GM12878 (cell line): ENCODE measurements around the gene ERFL. TPM values are rescaled to one million over a fixed set of nuclear protein-coding genes. Genes with fewer than 3 reads are reported as not detected.
A peak's percentile ranks its signal among the peaks of the same experiment; 100 is the strongest.

Experiments
- ASH2L ChIP-seq: fragments of 300-600, 200-600 bp; sonication (generic); IDR thresholded peaks from 2 replicates; pipeline ENCODE4 v1.6.1; 2017; ENCODE audit warnings: low read depth, mild to moderate bottlenecking, borderline replicate concordance
- CBFB ChIP-seq: IDR thresholded peaks from 2 replicates; pipeline ENCODE4 v1.6.1; 2016; ENCODE audit warnings: antibody characterized with exemption, low read depth
- ETV6 ChIP-seq, 2 experiments: fragments of 450-650 bp in 1 of 2; IDR thresholded peaks in 1 of 2; conservative IDR thresholded peaks in 1 of 2; 2 replicates each; pipeline ENCODE4 v1.6.1; 2014; ENCODE audit warnings: antibody characterized with exemption in 1 of 2, borderline replicate concordance in 1 of 2, low read depth in 1 of 2, mild to moderate bottlenecking in 1 of 2, moderate library complexity in 1 of 2
- FOS ChIP-seq: IDR thresholded peaks from 3 replicates; pipeline ENCODE4 v1.6.1; 2011; ENCODE audit warnings: borderline replicate concordance; ENCODE audit not compliant: insufficient read length; ENCODE audit errors: extremely low read depth
- HDGF ChIP-seq: fragments of 450-650 bp; IDR thresholded peaks from 2 replicates; pipeline ENCODE4 v1.6.1; 2016; ENCODE audit warnings: antibody characterized with exemption
- IRF4 ChIP-seq: IDR thresholded peaks from 2 replicates; pipeline ENCODE4 v1.6.1; 2011; ENCODE audit warnings: low read depth, low read length
- LARP7 ChIP-seq: fragments of 450-650 bp; IDR thresholded peaks from 2 replicates; pipeline ENCODE4 v1.6.1; 2017; ENCODE audit warnings: mild to moderate bottlenecking
- MTA3 ChIP-seq: IDR thresholded peaks from 2 replicates; pipeline ENCODE4 v1.6.1; 2012; ENCODE audit warnings: low read length, inconsistent platforms, borderline replicate concordance
- NBN ChIP-seq: fragments of 450-650 bp; IDR thresholded peaks from 2 replicates; pipeline ENCODE4 v1.6.1; 2016
- NFXL1 ChIP-seq: fragments of 450-650 bp; IDR thresholded peaks from 2 replicates; pipeline ENCODE4 v1.6.1; 2017; ENCODE audit warnings: antibody characterized with exemption, mild to moderate bottlenecking, borderline replicate concordance
- NR2F1 ChIP-seq: fragments of 450-650 bp; conservative IDR thresholded peaks from 2 replicates; pipeline ENCODE4 v1.6.1; 2017; ENCODE audit warnings: mild to moderate bottlenecking
- PAX5 ChIP-seq: IDR thresholded peaks from 2 replicates; pipeline ENCODE4 v1.6.1; 2011; ENCODE audit warnings: low read depth, low read length, borderline replicate concordance
- POLR2AphosphoS2 ChIP-seq: IDR thresholded peaks from 2 replicates; pipeline ENCODE4 v1.6.1; 2011; ENCODE audit warnings: low read depth, mild to moderate bottlenecking, low read length, improper control_type of control experiment, moderate library complexity
- SIX5 ChIP-seq: IDR thresholded peaks from 2 replicates; pipeline ENCODE4 v1.6.1; 2011; ENCODE audit warnings: mild to moderate bottlenecking, low read depth, low read length, moderate library complexity; ENCODE audit not compliant: severe bottlenecking
- SMARCA5 ChIP-seq: fragments of 450-650 bp; IDR thresholded peaks from 2 replicates; pipeline ENCODE4 v1.6.1; 2017; ENCODE audit warnings: mild to moderate bottlenecking
- SUZ12 ChIP-seq: fragments of 200-600 bp; sonication (generic); IDR thresholded peaks from one replicate; pipeline ENCODE4 v1.6.1; 2018; ENCODE audit warnings: antibody characterized with exemption, mild to moderate bottlenecking; ENCODE audit not compliant: unreplicated experiment
- TBL1XR1 ChIP-seq: IDR thresholded peaks from 2 replicates; pipeline ENCODE4 v1.6.1; 2012; ENCODE audit warnings: low read depth, low read length, improper control_type of control experiment
- TCF3 ChIP-seq: IDR thresholded peaks from 2 replicates; pipeline ENCODE4 v1.6.1; 2012; ENCODE audit warnings: low read depth, mild to moderate bottlenecking, low read length, borderline replicate concordance; ENCODE audit not compliant: insufficient read depth
- YY1 ChIP-seq: IDR thresholded peaks from 2 replicates; pipeline ENCODE4 v1.6.1; 2011; ENCODE audit warnings: low read depth, mild to moderate bottlenecking, low read length
- ZBED1 ChIP-seq: IDR thresholded peaks from 2 replicates; pipeline ENCODE4 v1.6.1; 2016; ENCODE audit warnings: borderline replicate concordance
- polyA plus RNA-seq, 11 experiments: library from polyadenylated mRNA; depleted of rRNA in 4 of 11; unstranded in 6 of 11; stranded (reverse) in 5 of 11; fragments of >200 nt; fragmentation: Nextera tagmentation in 4 of 11; fragmentation: Illumina TruSeq in 1 of 11; extraction: Ambion mirVana in 4 of 11; extraction: Trizol in 1 of 11; gene quantifications; 1 replicate in 1 of 11; 2 replicates in 10 of 11; pipeline versions ENCODE4 v1.2.1 to v1.2.3, GENCODE V29; 2011 to 2016; ENCODE audit warnings: inconsistent platforms in 2 of 11, missing spikeins in 2 of 11, low read depth in 1 of 11
- total RNA-seq, 4 experiments: library from RNA; depleted of rRNA in 3 of 4; stranded (reverse); fragments of >200 nt in 3 of 4; fragmentation: Illumina TruSeq in 1 of 4; extraction: Trizol in 1 of 4; gene quantifications; 2 replicates each; pipeline versions ENCODE4 v1.2.1 to v1.2.3, GENCODE V29; 2013 to 2021
- TF ChIP-seq, protein P1 (sequence below): IDR thresholded peaks from 2 replicates; pipeline ENCODE4 v1.6.1; 2012; ENCODE audit warnings: improper control_type of control experiment, low read depth, low read length; ENCODE audit not compliant: insufficient replicate concordance
- TF ChIP-seq, protein P2 (sequence below): fragments of 450-650 bp; IDR thresholded peaks from 2 replicates; pipeline ENCODE4 v1.6.1; 2017; ENCODE audit warnings: mild to moderate bottlenecking, moderate library complexity

ERFL gene
- total and polyA plus RNA-seq, 10 of the 15 experiments (the other 5 are each of a cell fraction or from before 2014, with no cell fraction given): 0.04 to 0.10 (median 0.05) TPM; not detected in 7

DNA sequence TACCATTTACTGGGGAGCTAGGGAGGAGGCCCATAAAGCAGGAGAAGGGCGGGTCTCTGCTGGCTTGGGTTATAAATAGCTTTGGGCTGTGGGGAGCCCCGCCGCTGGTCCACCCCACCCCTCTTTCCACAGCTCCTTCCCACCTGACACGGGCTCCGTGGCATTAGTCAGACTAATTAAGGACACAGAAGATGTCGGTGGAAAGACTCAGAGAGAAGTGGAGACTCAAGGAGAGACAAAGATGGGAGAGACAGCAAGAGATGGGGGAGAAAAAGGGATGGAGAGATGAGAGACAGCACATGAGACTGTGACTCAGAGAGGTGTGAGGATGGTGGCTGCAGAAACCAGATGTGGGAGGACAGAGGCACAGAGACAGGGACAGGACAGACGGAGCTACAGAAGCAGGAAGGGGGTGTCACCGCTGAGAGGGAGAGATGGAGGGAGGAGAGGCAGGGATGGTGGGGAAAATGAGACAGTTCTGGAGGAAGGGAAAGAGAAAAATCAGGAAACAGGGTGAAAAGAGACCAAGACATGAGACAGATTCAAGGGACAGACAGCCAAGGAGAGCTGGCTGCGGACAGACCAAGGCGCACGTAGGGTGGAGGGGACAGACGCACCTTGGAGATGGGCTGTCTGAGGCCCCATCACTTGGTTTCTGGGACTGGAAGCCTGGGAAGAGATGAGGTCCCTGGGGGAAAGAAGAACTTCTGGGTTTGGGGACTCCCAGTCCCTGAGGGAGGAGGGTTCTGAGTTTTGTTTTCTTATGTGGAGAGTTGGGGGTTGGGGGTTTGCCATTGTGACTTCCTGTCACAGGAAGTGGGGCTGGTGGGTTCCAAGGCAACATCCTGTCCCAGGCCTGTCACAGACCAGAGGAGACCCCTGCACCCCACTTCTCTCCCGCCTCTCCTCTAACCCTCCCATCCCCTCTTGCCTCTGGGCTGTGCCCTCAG, 41.2 kb downstream of the ERFL start (continued):
- TF ChIP-seq, protein P1, sequence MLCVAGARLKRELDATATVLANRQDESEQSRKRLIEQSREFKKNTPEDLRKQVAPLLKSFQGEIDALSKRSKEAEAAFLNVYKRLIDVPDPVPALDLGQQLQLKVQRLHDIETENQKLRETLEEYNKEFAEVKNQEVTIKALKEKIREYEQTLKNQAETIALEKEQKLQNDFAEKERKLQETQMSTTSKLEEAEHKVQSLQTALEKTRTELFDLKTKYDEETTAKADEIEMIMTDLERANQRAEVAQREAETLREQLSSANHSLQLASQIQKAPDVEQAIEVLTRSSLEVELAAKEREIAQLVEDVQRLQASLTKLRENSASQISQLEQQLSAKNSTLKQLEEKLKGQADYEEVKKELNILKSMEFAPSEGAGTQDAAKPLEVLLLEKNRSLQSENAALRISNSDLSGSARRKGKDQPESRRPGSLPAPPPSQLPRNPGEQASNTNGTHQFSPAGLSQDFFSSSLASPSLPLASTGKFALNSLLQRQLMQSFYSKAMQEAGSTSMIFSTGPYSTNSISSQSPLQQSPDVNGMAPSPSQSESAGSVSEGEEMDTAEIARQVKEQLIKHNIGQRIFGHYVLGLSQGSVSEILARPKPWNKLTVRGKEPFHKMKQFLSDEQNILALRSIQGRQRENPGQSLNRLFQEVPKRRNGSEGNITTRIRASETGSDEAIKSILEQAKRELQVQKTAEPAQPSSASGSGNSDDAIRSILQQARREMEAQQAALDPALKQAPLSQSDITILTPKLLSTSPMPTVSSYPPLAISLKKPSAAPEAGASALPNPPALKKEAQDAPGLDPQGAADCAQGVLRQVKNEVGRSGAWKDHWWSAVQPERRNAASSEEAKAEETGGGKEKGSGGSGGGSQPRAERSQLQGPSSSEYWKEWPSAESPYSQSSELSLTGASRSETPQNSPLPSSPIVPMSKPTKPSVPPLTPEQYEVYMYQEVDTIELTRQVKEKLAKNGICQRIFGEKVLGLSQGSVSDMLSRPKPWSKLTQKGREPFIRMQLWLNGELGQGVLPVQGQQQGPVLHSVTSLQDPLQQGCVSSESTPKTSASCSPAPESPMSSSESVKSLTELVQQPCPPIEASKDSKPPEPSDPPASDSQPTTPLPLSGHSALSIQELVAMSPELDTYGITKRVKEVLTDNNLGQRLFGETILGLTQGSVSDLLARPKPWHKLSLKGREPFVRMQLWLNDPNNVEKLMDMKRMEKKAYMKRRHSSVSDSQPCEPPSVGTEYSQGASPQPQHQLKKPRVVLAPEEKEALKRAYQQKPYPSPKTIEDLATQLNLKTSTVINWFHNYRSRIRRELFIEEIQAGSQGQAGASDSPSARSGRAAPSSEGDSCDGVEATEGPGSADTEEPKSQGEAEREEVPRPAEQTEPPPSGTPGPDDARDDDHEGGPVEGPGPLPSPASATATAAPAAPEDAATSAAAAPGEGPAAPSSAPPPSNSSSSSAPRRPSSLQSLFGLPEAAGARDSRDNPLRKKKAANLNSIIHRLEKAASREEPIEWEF: peak; percentile 88
- no peak for TF ChIP-seq FOS
- TF ChIP-seq SUZ12: no peak
- TF ChIP-seq TCF3: no peak
- no peak for TF ChIP-seq NFXL1
- 0 out of 2 replicates have a peak, but pooled peaks have one; percentile 17 for TF ChIP-seq IRF4
- TF ChIP-seq SMARCA5: no peak
- TF ChIP-seq LARP7: no peak
- peak; percentile 16; the same call in 1 of the 2 replicates for TF ChIP-seq TBL1XR1
- TF ChIP-seq ZBED1: no peak
- no peak for TF ChIP-seq NR2F1
- TF ChIP-seq YY1: no peak
- TF ChIP-seq, protein P2, sequence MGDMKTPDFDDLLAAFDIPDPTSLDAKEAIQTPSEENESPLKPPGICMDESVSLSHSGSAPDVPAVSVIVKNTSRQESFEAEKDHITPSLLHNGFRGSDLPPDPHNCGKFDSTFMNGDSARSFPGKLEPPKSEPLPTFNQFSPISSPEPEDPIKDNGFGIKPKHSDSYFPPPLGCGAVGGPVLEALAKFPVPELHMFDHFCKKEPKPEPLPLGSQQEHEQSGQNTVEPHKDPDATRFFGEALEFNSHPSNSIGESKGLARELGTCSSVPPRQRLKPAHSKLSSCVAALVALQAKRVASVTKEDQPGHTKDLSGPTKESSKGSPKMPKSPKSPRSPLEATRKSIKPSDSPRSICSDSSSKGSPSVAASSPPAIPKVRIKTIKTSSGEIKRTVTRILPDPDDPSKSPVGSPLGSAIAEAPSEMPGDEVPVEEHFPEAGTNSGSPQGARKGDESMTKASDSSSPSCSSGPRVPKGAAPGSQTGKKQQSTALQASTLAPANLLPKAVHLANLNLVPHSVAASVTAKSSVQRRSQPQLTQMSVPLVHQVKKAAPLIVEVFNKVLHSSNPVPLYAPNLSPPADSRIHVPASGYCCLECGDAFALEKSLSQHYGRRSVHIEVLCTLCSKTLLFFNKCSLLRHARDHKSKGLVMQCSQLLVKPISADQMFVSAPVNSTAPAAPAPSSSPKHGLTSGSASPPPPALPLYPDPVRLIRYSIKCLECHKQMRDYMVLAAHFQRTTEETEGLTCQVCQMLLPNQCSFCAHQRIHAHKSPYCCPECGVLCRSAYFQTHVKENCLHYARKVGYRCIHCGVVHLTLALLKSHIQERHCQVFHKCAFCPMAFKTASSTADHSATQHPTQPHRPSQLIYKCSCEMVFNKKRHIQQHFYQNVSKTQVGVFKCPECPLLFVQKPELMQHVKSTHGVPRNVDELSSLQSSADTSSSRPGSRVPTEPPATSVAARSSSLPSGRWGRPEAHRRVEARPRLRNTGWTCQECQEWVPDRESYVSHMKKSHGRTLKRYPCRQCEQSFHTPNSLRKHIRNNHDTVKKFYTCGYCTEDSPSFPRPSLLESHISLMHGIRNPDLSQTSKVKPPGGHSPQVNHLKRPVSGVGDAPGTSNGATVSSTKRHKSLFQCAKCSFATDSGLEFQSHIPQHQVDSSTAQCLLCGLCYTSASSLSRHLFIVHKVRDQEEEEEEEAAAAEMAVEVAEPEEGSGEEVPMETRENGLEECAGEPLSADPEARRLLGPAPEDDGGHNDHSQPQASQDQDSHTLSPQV: no peak
- TF ChIP-seq CBFB: peak; percentile 22; the same call in 1 of the 2 replicates
- peak; percentile 72; the same call in 1 of the 2 replicates for TF ChIP-seq MTA3
- TF ChIP-seq SIX5: no peak
- TF ChIP-seq NBN: peak; percentile 96
- TF ChIP-seq HDGF: peak; percentile 100
- no peak for TF ChIP-seq ASH2L
- TF ChIP-seq PAX5: peak; percentile 64; the same call in 1 of the 2 replicates
- no peak; the same call in 1 of the 2 replicates for TF ChIP-seq POLR2AphosphoS2
- peak in 1 of 2 experiments; percentile 62; a peak in 1 of 4 replicates for TF ChIP-seq ETV6 (conservative IDR thresholded peaks at IDR 0.05 in 1 of 2, IDR thresholded peaks at IDR 0.05 in 1 of 2; ENCODE audit: borderline replicate concordance in 1 of 2, low read depth in 1 of 2)
